H1 (cell line): ENCODE data around the gene HSPD1.

ENCODE experiments used
- KDM4A ChIP-seq: IDR thresholded peaks from one replicate; pipeline ENCODE4 v1.7.1; 2012; ENCODE audit warnings: low read depth, mild to moderate bottlenecking, moderate library complexity, low read length, inconsistent platforms; ENCODE audit not compliant: severe bottlenecking
- NRF1 ChIP-seq: IDR thresholded peaks from 2 replicates; pipeline ENCODE4 v1.6.1; 2011; ENCODE audit warnings: mild to moderate bottlenecking, low read depth, low read length, improper control_type of control experiment
- TF ChIP-seq, protein P1 (sequence below), 3 experiments: IDR thresholded peaks; 1 replicate in 2 of 3; 2 replicates in 1 of 3; pipeline versions ENCODE4 v1.5.1 to v1.6.1; 2011; ENCODE audit warnings: low read length in 3 of 3, mild to moderate bottlenecking in 3 of 3, inconsistent platforms in 2 of 3, low read depth in 1 of 3, moderate library complexity in 1 of 3; ENCODE audit not compliant: insufficient read depth in 1 of 3; ENCODE audit errors: control extremely low read depth in 1 of 3

DNA sequence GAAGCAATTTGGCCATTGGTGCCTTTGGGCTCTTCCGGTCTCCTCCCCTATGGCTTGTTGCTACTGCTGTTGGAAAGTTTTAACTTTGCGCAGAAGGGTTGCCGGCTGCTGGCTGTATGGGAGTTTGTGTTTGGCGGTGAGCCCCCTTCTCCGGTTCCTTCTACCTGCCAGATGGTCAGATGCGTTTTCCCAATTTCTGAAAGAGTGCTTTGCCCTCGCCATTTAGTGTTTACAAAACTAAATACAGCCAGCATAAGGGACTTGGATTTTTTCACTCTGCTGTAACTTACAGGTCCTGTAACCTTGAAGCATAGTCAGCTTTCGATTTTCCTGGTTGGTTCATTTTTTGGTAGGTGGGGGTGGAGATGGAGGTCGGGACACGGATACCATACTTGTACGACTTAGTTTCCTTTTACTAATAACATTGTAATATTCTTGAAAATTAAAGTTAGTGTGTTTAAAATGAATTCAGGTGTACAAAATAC, 45.7 kb downstream of the HSPD1 start:
- TF ChIP-seq NRF1: no peak
- TF ChIP-seq, protein P1, sequence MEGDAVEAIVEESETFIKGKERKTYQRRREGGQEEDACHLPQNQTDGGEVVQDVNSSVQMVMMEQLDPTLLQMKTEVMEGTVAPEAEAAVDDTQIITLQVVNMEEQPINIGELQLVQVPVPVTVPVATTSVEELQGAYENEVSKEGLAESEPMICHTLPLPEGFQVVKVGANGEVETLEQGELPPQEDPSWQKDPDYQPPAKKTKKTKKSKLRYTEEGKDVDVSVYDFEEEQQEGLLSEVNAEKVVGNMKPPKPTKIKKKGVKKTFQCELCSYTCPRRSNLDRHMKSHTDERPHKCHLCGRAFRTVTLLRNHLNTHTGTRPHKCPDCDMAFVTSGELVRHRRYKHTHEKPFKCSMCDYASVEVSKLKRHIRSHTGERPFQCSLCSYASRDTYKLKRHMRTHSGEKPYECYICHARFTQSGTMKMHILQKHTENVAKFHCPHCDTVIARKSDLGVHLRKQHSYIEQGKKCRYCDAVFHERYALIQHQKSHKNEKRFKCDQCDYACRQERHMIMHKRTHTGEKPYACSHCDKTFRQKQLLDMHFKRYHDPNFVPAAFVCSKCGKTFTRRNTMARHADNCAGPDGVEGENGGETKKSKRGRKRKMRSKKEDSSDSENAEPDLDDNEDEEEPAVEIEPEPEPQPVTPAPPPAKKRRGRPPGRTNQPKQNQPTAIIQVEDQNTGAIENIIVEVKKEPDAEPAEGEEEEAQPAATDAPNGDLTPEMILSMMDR (IDR thresholded peaks at IDR 0.05; ENCODE audit: control extremely low read depth in 1 of 3, insufficient read depth in 1 of 3, low read depth in 1 of 3, low read length in 3 of 3): no peak
- TF ChIP-seq KDM4A: no peak
